HepG2 (cell line): Measurements from ENCODE around the gene SLC13A3. TPM values are rescaled to one million over a fixed set of nuclear protein-coding genes. Genes with fewer than 3 reads are reported as not detected.

Experiments
- ATRX ChIP-seq: sonication (generic); formaldehyde crosslinking; IDR thresholded peaks from 2 replicates; pipeline ENCODE4 v1.4.0; 2020; ENCODE audit warnings: missing genetic modification reagents, borderline replicate concordance
- CENPT ChIP-seq: sonication (generic); formaldehyde crosslinking; IDR thresholded peaks from 2 replicates; pipeline ENCODE4 v1.8.0; 2022; ENCODE audit warnings: low read depth, mild to moderate bottlenecking, moderate library complexity, missing genetic modification reagents
- ETS1 ChIP-seq: sonication (generic); formaldehyde crosslinking; IDR thresholded peaks from 2 replicates; pipeline ENCODE4 v1.4.0; 2020; ENCODE audit warnings: missing genetic modification reagents
- EZH2 ChIP-seq: conservative IDR thresholded peaks from 2 replicates; pipeline ENCODE4 v1.6.1; 2012; ENCODE audit warnings: mild to moderate bottlenecking, low read depth, low read length, moderate library complexity
- HNF1A ChIP-seq, 2 experiments: sonication (generic) in 1 of 2; formaldehyde crosslinking in 1 of 2; IDR thresholded peaks; 2 replicates each; pipeline versions ENCODE4 v1.4.0 to v1.6.1; 2016 to 2020; ENCODE audit warnings: borderline replicate concordance in 1 of 2, low read depth in 1 of 2, mild to moderate bottlenecking in 1 of 2, missing genetic modification reagents in 1 of 2
- HNF4A ChIP-seq: sonication (generic); formaldehyde crosslinking; IDR thresholded peaks from 2 replicates; pipeline ENCODE4 v1.4.0; 2020; ENCODE audit warnings: missing genetic modification reagents
- NR2C2 ChIP-seq: sonication (generic); formaldehyde crosslinking; IDR thresholded peaks from 2 replicates; pipeline ENCODE4 v1.4.0; 2020; ENCODE audit warnings: missing genetic modification reagents, mild to moderate bottlenecking, moderate library complexity, borderline replicate concordance
- RBAK ChIP-seq: sonication (generic); formaldehyde crosslinking; IDR thresholded peaks from 2 replicates; pipeline ENCODE4 v1.5.1; 2020; ENCODE audit warnings: mild to moderate bottlenecking, missing genetic modification reagents
- SMAD3 ChIP-seq: sonication (generic); formaldehyde crosslinking; IDR thresholded peaks from 2 replicates; pipeline ENCODE4 v1.4.0; 2020; ENCODE audit warnings: missing genetic modification reagents
- TBX2 ChIP-seq: sonication (generic); formaldehyde crosslinking; IDR thresholded peaks from 2 replicates; pipeline ENCODE4 v1.5.0; 2020; ENCODE audit warnings: missing genetic modification reagents, mild to moderate bottlenecking, borderline replicate concordance
- ZBTB3 ChIP-seq: sonication (generic); formaldehyde crosslinking; IDR thresholded peaks from 2 replicates; pipeline ENCODE4 v1.4.0; 2020; ENCODE audit warnings: low read depth, mild to moderate bottlenecking, moderate library complexity, missing genetic modification reagents, borderline replicate concordance
- ZBTB7B ChIP-seq: sonication (generic); formaldehyde crosslinking; IDR thresholded peaks from 2 replicates; pipeline ENCODE4 v1.4.0; 2020; ENCODE audit warnings: missing genetic modification reagents
- ZNF510 ChIP-seq: sonication (generic); formaldehyde crosslinking; IDR thresholded peaks from 2 replicates; pipeline ENCODE4 v1.4.0; 2020; ENCODE audit warnings: low read depth, mild to moderate bottlenecking, missing genetic modification reagents
- ZNF567 ChIP-seq: sonication (generic); formaldehyde crosslinking; IDR thresholded peaks from 2 replicates; pipeline ENCODE4 v1.8.1; 2023; ENCODE audit warnings: mild to moderate bottlenecking, missing genetic modification reagents, borderline replicate concordance
- ZNF580 ChIP-seq: IDR thresholded peaks from 2 replicates; pipeline ENCODE4 v1.6.1; 2016; ENCODE audit warnings: low read depth, borderline replicate concordance
- ZNF605 ChIP-seq: sonication (generic); formaldehyde crosslinking; IDR thresholded peaks from 2 replicates; pipeline ENCODE4 v1.8.0; 2022; ENCODE audit warnings: mild to moderate bottlenecking, missing genetic modification reagents
- ZNF839 ChIP-seq: sonication (generic); formaldehyde crosslinking; IDR thresholded peaks from 2 replicates; pipeline ENCODE4 v1.4.0; 2020; ENCODE audit warnings: missing genetic modification reagents, mild to moderate bottlenecking, borderline replicate concordance
- ZZZ3 ChIP-seq: sonication (generic); formaldehyde crosslinking; IDR thresholded peaks from 2 replicates; pipeline ENCODE4 v1.4.0; 2020; ENCODE audit warnings: missing genetic modification reagents, mild to moderate bottlenecking, borderline replicate concordance
- polyA plus RNA-seq, 8 experiments: library from polyadenylated mRNA; depleted of rRNA in 3 of 8; stranded (reverse) in 7 of 8; unstranded in 1 of 8; fragments of >200 nt; fragmentation: Illumina TruSeq in 4 of 8; extraction: Trizol in 4 of 8; gene quantifications; 2 replicates each; pipeline versions ENCODE4 v1.2.1 to v1.2.3, GENCODE V29; 2011 to 2016; ENCODE audit warnings: low read depth in 4 of 8, missing spikeins in 1 of 8, mixed read lengths in 1 of 8; ENCODE audit not compliant: insufficient read depth in 1 of 8
- total RNA-seq, 5 experiments: library from RNA; depleted of rRNA; stranded (reverse); fragments of >200 nt; fragmentation: Illumina TruSeq; extraction: Trizol; gene quantifications; 2 replicates each; pipeline ENCODE4 v1.2.3, GENCODE V29; 2016; ENCODE audit warnings: low read depth in 1 of 5
- TF ChIP-seq, protein P1 (sequence below): sonication (generic); formaldehyde crosslinking; IDR thresholded peaks from 2 replicates; pipeline ENCODE4 v1.4.0; 2020; ENCODE audit warnings: missing genetic modification reagents

The SLC13A3 gene
- total and polyA plus RNA-seq, 2 of the 13 experiments (the other 11 are each of a cell fraction or from before 2014, with no cell fraction given): 66.5 to 76.0 TPM

DNA sequence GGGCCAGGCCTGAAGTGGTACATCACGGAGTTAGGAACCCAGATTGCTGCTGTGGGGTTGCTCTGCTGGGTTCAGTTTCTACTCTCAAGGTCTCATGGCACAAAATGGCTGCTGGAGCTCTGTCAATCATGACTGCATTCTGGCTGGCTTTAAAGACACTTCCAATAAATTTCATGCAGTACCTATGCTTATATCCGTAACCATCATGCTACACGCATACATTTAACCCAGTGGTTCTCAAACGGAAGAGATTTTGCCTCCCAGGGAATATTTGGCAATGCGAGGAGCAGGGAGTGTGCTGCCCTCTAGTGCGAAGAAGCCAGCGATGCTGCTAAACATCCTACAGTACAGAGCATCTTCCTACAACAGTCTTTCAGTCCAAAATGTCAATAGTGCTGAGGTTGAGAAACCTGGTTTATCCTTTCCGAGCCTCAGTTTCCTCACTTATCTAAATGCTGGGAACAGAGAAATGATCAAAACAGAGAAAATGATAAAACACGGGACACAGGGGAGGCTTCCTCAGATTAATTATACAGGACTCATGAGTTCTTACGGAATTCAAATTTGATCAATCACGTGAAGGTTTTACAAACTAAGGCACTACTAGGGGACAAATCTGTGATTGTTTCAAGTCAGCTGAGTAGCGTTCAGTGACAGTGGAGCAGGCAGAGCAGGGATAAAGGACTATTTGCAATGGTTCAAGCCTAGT lies 48.5 kb upstream of the SLC13A3 start (continued):
- TF ChIP-seq HNF1A (IDR thresholded peaks at IDR 0.05; ENCODE audit: low read depth) (no peak), HNF1A (CRISPR knock-in tag; IDR thresholded peaks at IDR 0.05; ENCODE audit: borderline replicate concordance) (no peak), ATRX (CRISPR knock-in tag) (no peak), TBX2 (CRISPR knock-in tag) (no peak; the same call in 1 of the 2 replicates), HNF4A (CRISPR knock-in tag) (no peak), ZBTB3 (CRISPR knock-in tag) (no peak), EZH2 (no peak), ZNF567 (CRISPR knock-in tag) (no peak), ZBTB7B (CRISPR knock-in tag) (no peak), SMAD3 (CRISPR knock-in tag) (no peak), ZZZ3 (CRISPR knock-in tag) (no peak), RBAK (CRISPR knock-in tag) (no peak), NR2C2 (CRISPR knock-in tag) (no peak), ZNF605 (CRISPR knock-in tag) (peak; percentile 44), ZNF839 (CRISPR knock-in tag) (no peak), ETS1 (CRISPR knock-in tag) (0 out of 2 replicates have a peak, but pooled peaks have one; percentile 34), CENPT (CRISPR knock-in tag) (no peak), ZNF580 (CRISPR knock-in tag) (no peak; the same call in 1 of the 2 replicates), ZNF510 (no peak)
- TF ChIP-seq, protein P1, sequence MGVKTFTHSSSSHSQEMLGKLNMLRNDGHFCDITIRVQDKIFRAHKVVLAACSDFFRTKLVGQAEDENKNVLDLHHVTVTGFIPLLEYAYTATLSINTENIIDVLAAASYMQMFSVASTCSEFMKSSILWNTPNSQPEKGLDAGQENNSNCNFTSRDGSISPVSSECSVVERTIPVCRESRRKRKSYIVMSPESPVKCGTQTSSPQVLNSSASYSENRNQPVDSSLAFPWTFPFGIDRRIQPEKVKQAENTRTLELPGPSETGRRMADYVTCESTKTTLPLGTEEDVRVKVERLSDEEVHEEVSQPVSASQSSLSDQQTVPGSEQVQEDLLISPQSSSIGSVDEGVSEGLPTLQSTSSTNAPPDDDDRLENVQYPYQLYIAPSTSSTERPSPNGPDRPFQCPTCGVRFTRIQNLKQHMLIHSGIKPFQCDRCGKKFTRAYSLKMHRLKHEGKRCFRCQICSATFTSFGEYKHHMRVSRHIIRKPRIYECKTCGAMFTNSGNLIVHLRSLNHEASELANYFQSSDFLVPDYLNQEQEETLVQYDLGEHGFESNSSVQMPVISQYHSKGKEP: no peak
